Loucy (cell line): ENCODE results near the gene GLOD4.

Experiments used
- EZH2phosphoT487 ChIP-seq: fragments of 200-600 bp; IDR thresholded peaks from 2 replicates; pipeline ENCODE4 v1.6.1; 2018; ENCODE audit warnings: antibody characterized with exemption, mild to moderate bottlenecking, moderate library complexity, borderline replicate concordance
- TF ChIP-seq, protein P1 (sequence below): fragments of 200-600 bp; sonication (generic); conservative IDR thresholded peaks from 2 replicates; pipeline ENCODE4 v1.5.1; 2014; ENCODE audit warnings: mild to moderate bottlenecking, antibody characterized with exemption, low read length

DNA sequence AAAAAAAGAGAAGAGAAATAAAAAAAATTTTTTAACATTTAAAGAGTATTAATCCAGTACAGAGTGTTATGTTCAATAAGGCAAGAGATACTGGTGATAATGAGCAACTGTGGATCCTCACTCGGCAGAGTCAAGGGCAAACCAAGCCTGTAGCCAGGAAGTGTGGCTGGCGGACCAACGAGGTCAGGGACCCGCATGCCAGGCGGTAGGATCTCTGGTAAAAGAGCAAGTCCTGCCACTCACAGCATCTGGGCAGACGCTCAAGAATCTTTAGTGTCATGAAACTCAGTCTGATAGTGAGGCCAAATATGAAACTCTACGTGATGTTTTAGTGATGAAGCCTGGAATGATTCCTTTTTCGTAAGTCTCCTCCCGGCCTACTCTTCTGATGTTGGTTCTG is 21.7 kb downstream of the GLOD4 start:
- TF ChIP-seq, protein P1, sequence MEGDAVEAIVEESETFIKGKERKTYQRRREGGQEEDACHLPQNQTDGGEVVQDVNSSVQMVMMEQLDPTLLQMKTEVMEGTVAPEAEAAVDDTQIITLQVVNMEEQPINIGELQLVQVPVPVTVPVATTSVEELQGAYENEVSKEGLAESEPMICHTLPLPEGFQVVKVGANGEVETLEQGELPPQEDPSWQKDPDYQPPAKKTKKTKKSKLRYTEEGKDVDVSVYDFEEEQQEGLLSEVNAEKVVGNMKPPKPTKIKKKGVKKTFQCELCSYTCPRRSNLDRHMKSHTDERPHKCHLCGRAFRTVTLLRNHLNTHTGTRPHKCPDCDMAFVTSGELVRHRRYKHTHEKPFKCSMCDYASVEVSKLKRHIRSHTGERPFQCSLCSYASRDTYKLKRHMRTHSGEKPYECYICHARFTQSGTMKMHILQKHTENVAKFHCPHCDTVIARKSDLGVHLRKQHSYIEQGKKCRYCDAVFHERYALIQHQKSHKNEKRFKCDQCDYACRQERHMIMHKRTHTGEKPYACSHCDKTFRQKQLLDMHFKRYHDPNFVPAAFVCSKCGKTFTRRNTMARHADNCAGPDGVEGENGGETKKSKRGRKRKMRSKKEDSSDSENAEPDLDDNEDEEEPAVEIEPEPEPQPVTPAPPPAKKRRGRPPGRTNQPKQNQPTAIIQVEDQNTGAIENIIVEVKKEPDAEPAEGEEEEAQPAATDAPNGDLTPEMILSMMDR, result no peak
- no peak for TF ChIP-seq EZH2phosphoT487
